GM21526 (cell line): ENCODE measurements around the gene RNFT2.
"Not testable (repeated sequence)": the region's sequence is repeated elsewhere in the genome, so short reads cannot be mapped to it uniquely, and the experiment has no call there.

ENCODE experiments used
- ATAC-seq: cut with Tn5 transposase; IDR thresholded peaks from one replicate; pipeline ENCODE4 v1.9.1; 2021; ENCODE audit warnings: moderate library complexity; ENCODE audit not compliant: unreplicated experiment, low FRiP score

Gene RNFT2

GRCh38 chr12:116736962-116737773, 947 bp upstream of the RNFT2 start:
- no peak for ATAC-seq

- no peak for ATAC-seq
These were observed 1.3 kb downstream of the RNFT2 start for GRCh38 chr12:116739381-116739887.

GRCh38 chr12:116742787-116743186, 4.7 kb downstream of the RNFT2 start:
- not testable (repeated sequence) for ATAC-seq

GRCh38 chr12:116744766-116745165, 6.7 kb downstream of the RNFT2 start:
- ATAC-seq: no peak

GRCh38 chr12:116745554-116745953, 7.4 kb downstream of the RNFT2 start:
- ATAC-seq: no peak

- no peak for ATAC-seq
These were observed 11.8 kb downstream of the RNFT2 start for GRCh38 chr12:116749884-116750283.

GRCh38 chr12:116750298-116750697, 12.2 kb downstream of the RNFT2 start:
- ATAC-seq: no peak

GRCh38 chr12:116754097-116754496, 16.0 kb downstream of the RNFT2 start:
- not testable (repeated sequence) for ATAC-seq

GRCh38 chr12:116754783-116755182, 16.7 kb downstream of the RNFT2 start:
- not testable (repeated sequence) for ATAC-seq

GRCh38 chr12:116759783-116760621, 21.9 kb downstream of the RNFT2 start:
- no peak for ATAC-seq

GRCh38 chr12:116760622-116761020, 22.5 kb downstream of the RNFT2 start:
- ATAC-seq: no peak

GRCh38 chr12:116761499-116761898, 23.4 kb downstream of the RNFT2 start:
- no peak for ATAC-seq

GRCh38 chr12:116765271-116765670, 27.2 kb downstream of the RNFT2 start:
- no peak for ATAC-seq

- no peak for ATAC-seq
These were observed 28.2 kb downstream of the RNFT2 start for GRCh38 chr12:116766285-116766684.

- ATAC-seq: no peak
These were observed 28.6 kb downstream of the RNFT2 start for GRCh38 chr12:116766746-116767145.

GRCh38 chr12:116771651-116772050, 33.5 kb downstream of the RNFT2 start:
- no peak for ATAC-seq

GRCh38 chr12:116773276-116773731, 35.2 kb downstream of the RNFT2 start:
- ATAC-seq: no peak

GRCh38 chr12:116774020-116774419, 35.9 kb downstream of the RNFT2 start:
- ATAC-seq: no peak

GRCh38 chr12:116777245-116777644, 39.1 kb downstream of the RNFT2 start:
- no peak for ATAC-seq

GRCh38 chr12:116779597-116779996, 41.5 kb downstream of the RNFT2 start:
- ATAC-seq: no peak

- no peak for ATAC-seq
These were observed 42.8 kb downstream of the RNFT2 start for GRCh38 chr12:116780942-116781341.
